OCI-LY3 (cell line): ENCODE data around the gene DOCK1.

ENCODE experiments used
- H2AFZ ChIP-seq: fragments of 200-600, 300-600 bp; shearing (Covaris generic); 2 replicates; pipeline ENCODE4 v1.6.0; 2014; ENCODE audit warnings: antibody characterized with exemption, low read depth, low read length
- H3K27ac ChIP-seq: fragments of 200-600, 300-600 bp; sonication (generic); 2 replicates; pipeline ENCODE4 v1.5.1; 2014; ENCODE audit warnings: mild to moderate bottlenecking, low read length, moderate library complexity, mixed read lengths
- H3K27me3 ChIP-seq: fragments of 200-600, 300-600 bp; sonication (generic); 2 replicates; pipeline ENCODE4 v1.6.1; 2014; ENCODE audit warnings: low read depth, low read length, mixed read lengths
- H3K36me3 ChIP-seq: fragments of 200-600, 300-600 bp; sonication (generic); replicated peaks from 2 replicates; pipeline ENCODE3; 2014; ENCODE audit warnings: low read depth, low read length, mixed read lengths
- H3K4me1 ChIP-seq: fragments of 300-600, 200-600 bp; sonication (generic); 2 replicates; pipeline ENCODE4 v1.6.1; 2014; ENCODE audit warnings: low read length, mixed read lengths
- H3K4me2 ChIP-seq: fragments of 200-600, 300-600 bp; sonication (generic); 2 replicates; pipeline ENCODE4 v1.6.1; 2014; ENCODE audit warnings: low read length, mixed read lengths
- H3K4me3 ChIP-seq: fragments of 300-600, 200-600 bp; sonication (generic); 2 replicates; pipeline ENCODE4 v1.5.1; 2014; ENCODE audit warnings: antibody characterized with exemption, mild to moderate bottlenecking, low read length, moderate library complexity
- H3K79me2 ChIP-seq: fragments of 300-600, 200-600 bp; shearing (Covaris generic); 2 replicates; pipeline ENCODE4 v1.6.1; 2014; ENCODE audit warnings: mild to moderate bottlenecking, low read length, mixed read lengths
- H3K9ac ChIP-seq: fragments of 300-600, 200-600 bp; shearing (Covaris generic); 2 replicates; pipeline ENCODE4 v1.6.0; 2014; ENCODE audit warnings: mild to moderate bottlenecking, low read length, moderate library complexity
- H3K9me3 ChIP-seq: fragments of 200-600, 300-600 bp; shearing (Covaris generic); 2 replicates; pipeline ENCODE4 v1.6.1; 2014; ENCODE audit warnings: low read length, mixed read lengths; ENCODE audit not compliant: insufficient read depth
- H4K20me1 ChIP-seq: fragments of 200-600, 300-600 bp; sonication (generic); 2 replicates; pipeline ENCODE4 v1.6.1; 2016; ENCODE audit warnings: low read length, mixed read lengths; ENCODE audit not compliant: insufficient read depth
- EZH2phosphoT487 ChIP-seq: fragments of 200-600 bp; shearing (Covaris generic); IDR thresholded peaks from 2 replicates; pipeline ENCODE4 v1.6.1; 2018; ENCODE audit warnings: antibody characterized with exemption, mixed run types, low read depth
- TF ChIP-seq, protein P1 (sequence below): fragments of 200-600, 300-600 bp; sonication (generic); IDR thresholded peaks from 2 replicates; pipeline ENCODE4 v1.5.1; 2014; ENCODE audit warnings: antibody characterized with exemption, low read length, low read depth

Gene DOCK1

DNA sequence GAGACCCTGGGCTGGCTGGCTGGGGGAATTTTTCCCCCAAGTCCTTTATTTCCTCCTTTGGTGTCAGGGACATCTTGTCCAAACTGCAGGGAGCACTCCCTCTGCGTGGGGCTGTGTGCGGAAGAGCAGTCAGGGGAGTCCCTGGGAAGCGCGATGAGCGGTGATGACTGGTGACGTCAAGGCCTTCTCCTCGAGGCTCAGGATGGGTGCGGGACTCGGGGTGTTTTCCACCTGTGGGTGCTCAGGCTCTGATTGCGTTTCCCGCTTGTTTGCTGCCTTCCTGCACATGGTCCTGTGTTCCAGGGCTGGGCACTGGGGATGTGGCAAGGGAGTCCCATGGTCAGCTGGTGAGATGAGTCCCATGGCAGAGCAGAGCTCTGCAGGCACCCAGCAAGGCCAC lies 101.2 kb downstream of the DOCK1 start:
- Histone ChIP-seq H3K4me3 (no peak overlapping the region), H3K4me1 (no peaks in the 10 kb centered on the region), H3K36me3 (no peaks in the 10 kb centered on the region), H4K20me1 (no peaks in the 10 kb centered on the region), H3K79me2 (no peaks in the 10 kb centered on the region), H3K27me3 (no peaks in the 10 kb centered on the region), H3K27ac (no peak overlapping the region), H3K4me2 (no peak overlapping the region), H2AFZ (no peak overlapping the region), H3K9me3 (no peaks in the 10 kb centered on the region), H3K9ac (no peak overlapping the region)
- TF ChIP-seq EZH2phosphoT487 = no peak
- TF ChIP-seq, protein P1, sequence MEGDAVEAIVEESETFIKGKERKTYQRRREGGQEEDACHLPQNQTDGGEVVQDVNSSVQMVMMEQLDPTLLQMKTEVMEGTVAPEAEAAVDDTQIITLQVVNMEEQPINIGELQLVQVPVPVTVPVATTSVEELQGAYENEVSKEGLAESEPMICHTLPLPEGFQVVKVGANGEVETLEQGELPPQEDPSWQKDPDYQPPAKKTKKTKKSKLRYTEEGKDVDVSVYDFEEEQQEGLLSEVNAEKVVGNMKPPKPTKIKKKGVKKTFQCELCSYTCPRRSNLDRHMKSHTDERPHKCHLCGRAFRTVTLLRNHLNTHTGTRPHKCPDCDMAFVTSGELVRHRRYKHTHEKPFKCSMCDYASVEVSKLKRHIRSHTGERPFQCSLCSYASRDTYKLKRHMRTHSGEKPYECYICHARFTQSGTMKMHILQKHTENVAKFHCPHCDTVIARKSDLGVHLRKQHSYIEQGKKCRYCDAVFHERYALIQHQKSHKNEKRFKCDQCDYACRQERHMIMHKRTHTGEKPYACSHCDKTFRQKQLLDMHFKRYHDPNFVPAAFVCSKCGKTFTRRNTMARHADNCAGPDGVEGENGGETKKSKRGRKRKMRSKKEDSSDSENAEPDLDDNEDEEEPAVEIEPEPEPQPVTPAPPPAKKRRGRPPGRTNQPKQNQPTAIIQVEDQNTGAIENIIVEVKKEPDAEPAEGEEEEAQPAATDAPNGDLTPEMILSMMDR = no peak

DNA sequence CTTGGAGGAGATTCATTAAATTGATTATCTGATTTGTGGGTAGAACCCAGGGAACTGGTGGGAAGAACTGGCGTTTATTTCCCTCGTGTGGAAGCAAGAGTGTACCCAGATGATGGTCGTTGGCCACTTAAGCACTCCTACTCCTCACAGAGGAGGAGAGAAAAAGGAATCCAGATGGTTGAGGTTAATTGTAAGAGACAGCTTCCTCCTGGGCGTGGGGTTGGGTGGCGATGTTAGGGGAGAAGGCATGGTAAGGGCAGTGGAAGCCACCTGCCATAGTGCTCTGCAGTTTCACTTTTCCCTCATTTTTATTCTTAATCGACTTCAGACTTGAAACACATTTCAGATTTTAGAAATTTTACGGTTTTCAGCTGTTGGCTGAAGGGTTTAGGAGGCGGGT lies 104.1 kb downstream of the DOCK1 start:
- Histone ChIP-seq H3K4me3 (no peak overlapping the region), H3K9me3 (no peaks in the 10 kb centered on the region), H3K27me3 (no peaks in the 10 kb centered on the region), H3K4me1 (no peaks in the 10 kb centered on the region), H3K27ac (no peak overlapping the region), H4K20me1 (no peaks in the 10 kb centered on the region), H2AFZ (no peak overlapping the region), H3K4me2 (no peak overlapping the region), H3K36me3 (no peaks in the 10 kb centered on the region), H3K79me2 (no peaks in the 10 kb centered on the region), H3K9ac (no peak overlapping the region)
- TF ChIP-seq, protein P1 = no peak
- TF ChIP-seq EZH2phosphoT487 = no peak

DNA sequence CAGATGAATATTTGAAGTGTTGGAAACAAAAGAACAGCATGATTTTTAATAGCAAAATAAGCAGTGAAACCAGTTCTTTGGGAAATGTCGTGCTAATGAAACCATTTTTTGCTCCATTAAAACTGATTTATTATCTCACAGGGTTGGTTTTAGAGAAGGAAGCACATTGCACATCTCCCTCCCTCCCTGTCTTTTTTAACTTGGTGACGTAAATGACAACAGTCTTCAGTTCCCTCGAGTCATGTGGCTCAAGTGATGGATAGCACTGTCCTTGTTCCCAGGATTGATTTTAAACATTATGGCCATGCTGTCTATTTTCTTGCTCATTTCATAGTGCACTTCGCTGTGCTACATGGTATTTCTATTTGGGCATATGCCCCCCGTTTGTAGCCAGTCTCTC lies 105.9 kb downstream of the DOCK1 start:
- no peak for TF ChIP-seq EZH2phosphoT487
- TF ChIP-seq, protein P1 = no peak
- Histone ChIP-seq H3K4me2 (no peak overlapping the region), H3K27ac (no peak overlapping the region), H3K79me2 (no peaks in the 10 kb centered on the region), H4K20me1 (no peaks in the 10 kb centered on the region), H3K4me1 (no peaks in the 10 kb centered on the region), H3K9me3 (no peaks in the 10 kb centered on the region), H2AFZ (no peak overlapping the region), H3K4me3 (no peak overlapping the region), H3K27me3 (no peaks in the 10 kb centered on the region), H3K36me3 (no peaks in the 10 kb centered on the region), H3K9ac (no peak overlapping the region)

DNA sequence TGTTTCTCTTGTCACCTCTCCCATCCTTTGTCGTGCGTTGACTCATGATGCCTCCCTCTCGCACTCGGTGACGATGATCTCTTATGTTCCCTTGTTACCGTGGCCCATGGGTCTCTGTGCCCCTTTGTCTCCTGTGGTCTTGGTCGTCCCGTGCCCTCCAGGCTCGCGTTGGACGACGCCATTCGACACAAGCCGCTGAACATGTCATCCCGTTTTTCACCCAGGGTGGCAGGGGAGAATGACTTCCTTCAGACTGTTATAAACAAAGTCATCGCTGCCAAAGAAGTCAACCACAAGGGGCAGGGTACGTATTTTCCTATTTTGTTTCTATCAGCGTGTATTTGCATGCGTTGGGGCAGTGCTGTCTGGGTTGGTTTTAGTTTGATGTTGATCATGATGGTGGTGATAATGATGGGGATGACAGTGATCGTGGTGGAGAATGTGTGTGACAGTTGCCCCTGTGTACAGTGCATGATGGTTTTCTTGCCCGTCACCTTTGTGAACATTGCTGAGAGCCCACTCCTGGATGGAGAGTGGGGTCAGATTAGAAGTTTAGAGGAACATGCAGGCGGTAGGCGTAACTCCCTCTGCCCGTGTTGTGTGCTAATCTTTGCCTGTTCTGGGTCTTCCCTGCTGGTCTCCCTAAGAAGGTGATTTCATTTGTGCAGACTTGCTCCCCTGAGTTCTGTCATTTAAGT lies 107.0 kb downstream of the DOCK1 start:
- Histone ChIP-seq H3K27ac (no peak overlapping the region), H2AFZ (no peak overlapping the region), H4K20me1 (no peaks in the 10 kb centered on the region), H3K4me3 (no peak overlapping the region), H3K4me2 (no peak overlapping the region), H3K9me3 (no peaks in the 10 kb centered on the region), H3K27me3 (no peaks in the 10 kb centered on the region), H3K36me3 (no peaks in the 10 kb centered on the region), H3K9ac (no peak overlapping the region), H3K79me2 (no peaks in the 10 kb centered on the region), H3K4me1 (no peaks in the 10 kb centered on the region)
- TF ChIP-seq, protein P1 = no peak
- TF ChIP-seq EZH2phosphoT487 = no peak
